Fibroblast of mammary gland (primary cell): ENCODE results near the gene MTRR.
A peak's percentile ranks its signal among the peaks of the same experiment; 100 is the strongest.

ENCODE experiments used
- DNase-seq: peaks from one replicate; pipeline ENCODE4 v3.0.0-alpha.2; 2010; ENCODE audit warnings: low read depth
- H3K4me3 ChIP-seq: 2 replicates; pipeline ENCODE4 v1.5.1; 2011; ENCODE audit warnings: low read depth, mild to moderate bottlenecking, low read length, moderate library complexity; ENCODE audit not compliant: control insufficient read depth
- TF ChIP-seq, protein P1 (sequence below): conservative IDR thresholded peaks from 2 replicates; pipeline ENCODE4 v1.5.1; 2011; ENCODE audit warnings: low read depth, low read length, inconsistent platforms; ENCODE audit not compliant: control insufficient read depth, insufficient read depth

Gene MTRR

DNA sequence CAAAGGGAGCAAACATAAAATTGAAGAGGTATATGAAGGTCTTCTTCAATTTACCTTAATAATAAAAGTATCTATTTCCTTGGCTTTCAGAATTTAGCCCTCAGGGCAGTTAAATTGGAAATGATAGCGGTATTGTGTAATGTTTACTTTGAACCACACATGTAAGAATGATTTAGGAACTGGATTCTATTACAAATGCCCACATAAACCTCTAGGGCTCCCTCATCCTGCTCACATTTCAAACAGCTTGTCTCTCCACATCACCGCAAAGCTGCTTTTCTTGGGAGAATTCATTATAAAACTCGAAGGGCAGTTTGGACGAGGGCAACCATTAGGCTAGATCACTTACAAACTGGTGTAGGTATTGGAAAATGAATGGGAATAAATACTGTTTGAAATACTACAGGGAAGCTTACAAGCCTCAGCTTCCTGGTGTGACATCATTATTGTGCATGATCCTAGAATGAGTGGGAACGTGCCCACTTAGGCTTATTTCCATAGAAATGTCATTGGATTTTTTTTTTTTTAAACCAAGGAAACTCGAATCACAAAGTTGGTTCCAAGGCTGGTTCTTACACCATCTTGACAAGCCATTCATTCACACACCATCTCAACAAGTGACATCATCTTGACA is 47.3 kb downstream of the MTRR start:
- peak; percentile 48 for DNase-seq
- H3K4me3 ChIP-seq: no peak overlapping the region
- TF ChIP-seq, protein P1, sequence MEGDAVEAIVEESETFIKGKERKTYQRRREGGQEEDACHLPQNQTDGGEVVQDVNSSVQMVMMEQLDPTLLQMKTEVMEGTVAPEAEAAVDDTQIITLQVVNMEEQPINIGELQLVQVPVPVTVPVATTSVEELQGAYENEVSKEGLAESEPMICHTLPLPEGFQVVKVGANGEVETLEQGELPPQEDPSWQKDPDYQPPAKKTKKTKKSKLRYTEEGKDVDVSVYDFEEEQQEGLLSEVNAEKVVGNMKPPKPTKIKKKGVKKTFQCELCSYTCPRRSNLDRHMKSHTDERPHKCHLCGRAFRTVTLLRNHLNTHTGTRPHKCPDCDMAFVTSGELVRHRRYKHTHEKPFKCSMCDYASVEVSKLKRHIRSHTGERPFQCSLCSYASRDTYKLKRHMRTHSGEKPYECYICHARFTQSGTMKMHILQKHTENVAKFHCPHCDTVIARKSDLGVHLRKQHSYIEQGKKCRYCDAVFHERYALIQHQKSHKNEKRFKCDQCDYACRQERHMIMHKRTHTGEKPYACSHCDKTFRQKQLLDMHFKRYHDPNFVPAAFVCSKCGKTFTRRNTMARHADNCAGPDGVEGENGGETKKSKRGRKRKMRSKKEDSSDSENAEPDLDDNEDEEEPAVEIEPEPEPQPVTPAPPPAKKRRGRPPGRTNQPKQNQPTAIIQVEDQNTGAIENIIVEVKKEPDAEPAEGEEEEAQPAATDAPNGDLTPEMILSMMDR: no peak

DNA sequence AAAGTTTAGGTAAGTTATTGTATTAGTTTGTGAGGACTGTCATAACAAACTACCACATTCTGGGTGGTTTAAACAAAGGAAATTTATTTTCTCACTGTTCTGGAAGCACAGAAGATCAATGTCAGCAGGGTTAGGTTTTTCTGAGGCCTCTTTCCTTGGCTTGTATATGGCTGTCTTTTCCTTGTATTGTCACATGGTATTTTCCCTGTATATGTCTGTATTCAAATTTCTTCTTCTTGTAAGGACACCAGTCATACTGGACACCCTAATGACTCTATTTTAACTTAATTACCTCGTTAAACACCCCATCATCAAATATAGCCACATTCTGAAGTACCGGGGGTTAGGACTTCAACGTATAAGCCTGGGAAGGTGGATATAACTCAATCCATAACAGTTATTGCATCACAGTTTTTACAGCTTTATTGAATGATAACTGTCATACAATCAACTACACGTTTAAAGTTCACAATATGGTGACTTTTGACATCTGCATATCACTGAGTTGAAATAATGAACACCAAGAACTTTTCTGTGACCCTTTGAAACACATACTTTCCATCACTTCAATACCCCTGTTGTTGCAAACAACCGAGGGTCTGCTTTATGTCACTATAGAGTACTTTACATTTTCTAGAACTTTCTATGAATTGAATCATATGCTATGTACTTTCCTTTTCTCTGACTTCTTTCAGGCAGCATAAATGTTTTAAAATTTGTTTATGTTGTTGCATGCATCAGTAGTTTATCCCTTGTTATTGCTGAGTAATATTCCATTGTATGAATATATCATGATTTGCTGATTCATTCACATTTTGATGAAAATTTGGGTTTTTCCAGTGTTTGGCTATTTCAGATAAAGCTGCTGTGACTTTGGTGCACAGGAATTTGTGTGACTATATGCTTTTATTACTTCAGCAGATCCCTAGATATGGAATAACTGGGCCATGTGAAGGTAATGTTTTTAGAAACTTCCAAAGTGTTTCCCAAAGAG is 48.5 kb downstream of the MTRR start:
- no peak overlapping the region for H3K4me3 ChIP-seq
- TF ChIP-seq, protein P1: no peak
- no peak for DNase-seq

DNA sequence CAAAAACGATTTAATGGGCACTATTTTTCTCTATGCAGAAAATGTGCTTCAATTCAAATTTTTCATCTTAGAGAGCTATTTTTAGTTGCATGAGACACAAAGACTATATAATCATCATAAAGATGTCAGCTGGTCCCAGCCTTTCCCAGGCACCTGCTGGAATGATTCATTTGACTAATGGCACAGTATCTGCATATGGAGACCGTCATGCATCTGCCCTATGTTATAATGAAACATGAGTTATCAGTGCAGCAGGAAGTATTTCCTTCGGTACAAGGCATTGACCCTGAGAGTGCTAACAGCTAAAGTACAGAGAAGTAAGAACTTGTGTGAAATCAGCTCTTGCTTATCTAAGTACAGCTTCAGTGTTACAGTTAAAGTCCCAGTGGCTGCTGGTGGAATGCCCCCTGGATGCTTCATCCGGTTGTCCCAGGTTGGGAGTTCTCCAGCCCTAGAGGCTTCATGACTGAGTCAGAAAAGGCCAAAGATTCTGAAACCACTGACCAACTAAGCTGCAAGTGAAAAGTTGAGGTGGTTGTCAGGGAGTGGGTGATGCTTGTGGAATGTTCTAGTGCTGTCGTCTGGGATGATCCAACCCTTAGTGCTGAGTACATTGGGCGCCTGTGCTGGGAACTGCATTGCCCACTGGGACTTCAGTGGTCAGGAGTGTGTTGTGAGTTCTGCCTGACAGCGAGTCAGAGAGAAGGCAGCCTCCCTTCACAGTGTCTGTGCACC is 57.2 kb downstream of the MTRR start:
- TF ChIP-seq, protein P1: no peak
- no peak overlapping the region for H3K4me3 ChIP-seq
- DNase-seq: peak; percentile 99

GRCh38 chr5:7926720-7927119 is 57.8 kb downstream of the MTRR start:
- H3K4me3 ChIP-seq: no peak overlapping the region
- TF ChIP-seq, protein P1: no peak
- no peak for DNase-seq

DNA sequence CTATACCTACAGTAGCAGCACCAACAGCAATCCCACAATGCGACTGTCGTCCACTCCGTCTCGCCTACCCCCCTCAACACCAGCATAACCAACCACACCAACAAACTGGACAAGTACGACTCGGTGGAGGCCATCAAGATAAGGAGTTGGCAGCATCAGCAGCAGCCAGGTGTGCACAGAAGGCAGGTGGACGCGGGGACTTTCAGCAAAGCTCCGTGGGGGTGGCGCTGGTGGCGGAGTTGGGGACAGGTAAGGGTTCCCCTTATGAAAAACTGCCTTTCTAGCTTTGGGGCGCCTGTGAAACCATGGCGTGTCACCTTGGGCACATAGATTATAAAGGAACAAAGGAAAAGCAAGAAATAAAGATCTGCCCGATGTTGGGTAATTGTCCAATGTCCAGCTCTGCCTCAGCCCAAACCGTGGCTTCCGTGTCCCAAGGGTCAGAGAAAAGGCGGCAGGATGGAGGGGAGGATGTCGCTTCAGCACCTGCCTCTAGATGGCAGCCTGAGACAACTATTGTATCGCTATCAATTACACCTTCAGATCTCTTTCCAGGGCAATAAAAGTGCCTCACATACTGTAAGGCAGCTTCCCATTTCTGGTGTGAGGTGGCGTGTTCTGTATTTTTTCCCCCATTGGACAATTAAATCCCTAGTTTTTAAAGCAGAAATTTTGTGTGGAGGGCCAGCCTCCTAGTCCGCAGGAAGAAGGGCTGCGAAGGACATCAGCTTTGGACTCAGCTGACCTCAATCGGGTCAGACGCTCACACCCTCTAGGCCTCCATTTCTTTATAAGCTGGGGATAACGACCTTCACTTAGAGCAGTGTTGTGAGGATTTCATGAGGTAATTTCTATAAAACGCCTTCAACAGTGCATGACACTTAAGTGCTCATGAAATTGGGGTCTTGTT is 58.8 kb downstream of the MTRR start:
- TF ChIP-seq, protein P1: peak; percentile 78
- H3K4me3 ChIP-seq: no peak overlapping the region
- peak; percentile 66 for DNase-seq
